ENCODE results near the gene SMIM41. TPM values are rescaled to one million over a fixed set of nuclear protein-coding genes. Genes with fewer than 3 reads are reported as not detected.

Gene SMIM41
- total and polyA plus RNA-seq, 2 experiments from 2014 or later: not detected

DNA sequence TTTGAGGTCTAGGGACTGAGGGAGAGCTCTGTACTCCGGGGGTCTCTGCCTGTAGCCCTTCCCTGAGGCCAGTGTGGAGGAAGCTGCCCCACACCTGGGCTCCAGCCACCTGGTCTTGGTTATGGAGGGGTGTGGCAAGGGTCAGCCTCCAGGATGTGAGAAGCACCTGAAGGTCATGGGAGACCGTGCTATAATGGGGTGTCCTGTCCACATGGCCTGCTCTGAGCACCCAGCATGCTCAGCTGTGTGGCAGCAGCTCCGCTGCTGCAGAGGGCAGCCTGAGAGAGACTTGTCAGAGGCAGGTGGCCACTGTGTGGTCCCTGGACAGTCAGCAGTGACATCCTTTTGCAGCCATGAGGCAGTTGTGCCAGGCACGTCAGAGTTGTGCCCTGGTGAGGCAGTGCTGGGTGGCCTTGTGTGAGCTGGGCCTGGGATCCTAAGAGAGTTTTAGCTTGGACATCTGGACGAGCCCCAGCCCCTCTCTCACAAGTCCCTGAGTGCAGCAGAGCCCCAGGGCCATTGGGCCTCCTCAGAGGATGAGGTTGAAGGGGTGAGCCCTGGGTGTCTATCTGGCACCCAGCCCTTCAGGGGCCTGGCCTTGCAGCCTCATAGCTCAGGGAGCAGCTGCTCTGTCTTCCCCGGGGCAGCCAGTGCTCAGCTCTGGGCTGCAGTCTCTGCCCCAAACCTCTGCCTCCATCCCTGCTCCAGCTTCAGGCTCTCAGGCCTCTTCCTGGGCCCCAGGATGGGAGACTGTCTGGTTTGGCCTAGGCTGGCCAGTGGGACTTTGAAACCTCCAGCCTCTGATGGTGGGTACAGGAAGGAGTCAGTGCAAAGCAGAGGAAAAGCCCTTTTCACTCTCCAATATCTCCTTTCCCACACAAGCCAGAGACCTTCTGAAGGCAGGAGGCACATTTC, 17.1 kb upstream of the SMIM41 start:
- in situ Hi-C loops (cut with MboI): no loop called here
- no peak for DNase-seq
- Histone ChIP-seq H3K36me3 (ENCODE audit: low read depth) (no peaks in the 10 kb centered on the region), H3K4me1 (ENCODE audit: insufficient read depth) (peaks cover 16% of the 10 kb centered on the region), H3K4me2 (ENCODE audit: unreplicated experiment) (no peak overlapping the region), H3F3A (ENCODE audit: insufficient read depth) (peaks cover 24% of the 10 kb centered on the region), H3K9ac (peak overlapping the region; percentile 83; the same call in 1 of the 2 replicates), H3K4me3 (no peak overlapping the region), H3K79me2 (ENCODE audit: insufficient read depth) (no peaks in the 10 kb centered on the region), H4K20me1 (ENCODE audit: insufficient read depth) (no peaks in the 10 kb centered on the region), H3K9me3 (ENCODE audit: low read depth) (no peaks in the 10 kb centered on the region), H3K9me2 (ENCODE audit: insufficient read depth) (no peaks in the 10 kb centered on the region), H2AFZ (no peak overlapping the region), H3K27me3 (replicated peaks; ENCODE audit: insufficient read depth) (no peaks in the 10 kb centered on the region), H3K27ac (no peak overlapping the region)
- WGBS, 2 experiments (ENCODE audit: low coverage in 1 of 2, low lambda C conversion rate in 2 of 2, missing lambda C conversion rate in 2 of 2): 89 to 94% methylated on average over 6 of the region's 6 CpGs
- TF ChIP-seq EZH2phosphoT487 (IDR thresholded peaks at IDR 0.05; ENCODE audit: insufficient read depth, low read depth) (no peak), EZH2 (IDR thresholded peaks at IDR 0.05; ENCODE audit: insufficient read depth, poor library complexity, severe bottlenecking) (no peak)

DNA sequence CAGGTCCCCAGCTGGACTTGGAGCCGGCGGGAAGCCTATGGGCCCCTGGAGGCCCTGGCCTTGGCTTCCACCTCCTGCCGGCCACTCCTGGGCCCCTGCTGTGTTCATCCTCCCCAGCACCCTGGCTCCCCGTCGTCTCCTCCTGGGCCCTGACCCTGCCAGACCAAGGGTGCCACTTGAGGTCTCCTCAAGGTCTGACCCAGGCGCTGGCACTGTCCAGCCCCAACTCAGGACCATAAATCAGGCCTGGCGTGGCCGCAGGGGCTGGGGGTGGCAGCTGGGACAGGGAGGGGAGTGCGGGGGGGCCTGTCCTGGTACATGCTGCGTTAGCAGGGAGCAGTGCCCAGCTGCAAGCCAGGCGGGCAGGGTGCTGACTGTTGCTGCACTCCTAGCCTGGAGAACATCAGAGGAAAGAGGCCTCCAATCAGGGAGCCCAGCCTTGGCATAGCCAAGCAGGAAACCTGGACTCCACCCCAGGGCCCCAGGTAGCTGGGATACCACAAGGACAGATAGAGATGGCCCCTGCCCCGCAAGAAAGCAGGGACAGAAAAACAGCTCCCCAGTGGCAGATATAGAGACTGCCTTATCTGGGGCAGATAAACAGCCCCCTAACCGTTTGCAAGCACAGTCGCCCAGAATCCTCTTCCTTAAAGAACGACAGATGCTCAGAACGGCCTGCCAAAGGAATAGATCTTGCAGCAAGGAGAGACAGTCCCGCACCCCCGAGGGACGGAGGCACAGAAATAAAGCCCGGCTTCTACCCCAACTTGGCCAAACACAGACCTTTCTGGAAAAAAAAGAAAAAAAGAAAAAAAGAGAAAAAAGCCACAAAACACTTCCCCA, 16.2 kb upstream of the SMIM41 start:
- Histone ChIP-seq H3K9ac (peak overlapping the region; percentile 83), H3K4me3 (no peak overlapping the region; the same call in 1 of the 2 replicates), H3K27ac (peak overlapping the region; percentile 95), H3K9me2 (ENCODE audit: insufficient read depth) (no peaks in the 10 kb centered on the region), H3K27me3 (replicated peaks; ENCODE audit: insufficient read depth) (no peaks in the 10 kb centered on the region), H3K9me3 (ENCODE audit: low read depth) (no peaks in the 10 kb centered on the region), H4K20me1 (ENCODE audit: insufficient read depth) (no peaks in the 10 kb centered on the region), H2AFZ (peak overlapping the region; percentile 63), H3K36me3 (ENCODE audit: low read depth) (no peaks in the 10 kb centered on the region), H3F3A (ENCODE audit: insufficient read depth) (peaks cover 17% of the 10 kb centered on the region; the same call in 1 of the 2 replicates), H3K4me2 (ENCODE audit: unreplicated experiment) (peak overlapping the region; percentile 18), H3K79me2 (ENCODE audit: insufficient read depth) (no peaks in the 10 kb centered on the region), H3K4me1 (ENCODE audit: insufficient read depth) (peaks cover 16% of the 10 kb centered on the region)
- whole genome bisulfite sequencing, 2 experiments (ENCODE audit: low coverage in 1 of 2, low lambda C conversion rate in 2 of 2, missing lambda C conversion rate in 2 of 2): 55 to 57% methylated on average over 17 to 20 of the region's 20 CpGs
- no peak for DNase-seq
- TF ChIP-seq EZH2phosphoT487 (IDR thresholded peaks at IDR 0.05; ENCODE audit: insufficient read depth, low read depth) (no peak), EZH2 (IDR thresholded peaks at IDR 0.05; ENCODE audit: insufficient read depth, poor library complexity, severe bottlenecking) (no peak)
- in situ Hi-C loops (cut with MboI): no loop called here

DNA sequence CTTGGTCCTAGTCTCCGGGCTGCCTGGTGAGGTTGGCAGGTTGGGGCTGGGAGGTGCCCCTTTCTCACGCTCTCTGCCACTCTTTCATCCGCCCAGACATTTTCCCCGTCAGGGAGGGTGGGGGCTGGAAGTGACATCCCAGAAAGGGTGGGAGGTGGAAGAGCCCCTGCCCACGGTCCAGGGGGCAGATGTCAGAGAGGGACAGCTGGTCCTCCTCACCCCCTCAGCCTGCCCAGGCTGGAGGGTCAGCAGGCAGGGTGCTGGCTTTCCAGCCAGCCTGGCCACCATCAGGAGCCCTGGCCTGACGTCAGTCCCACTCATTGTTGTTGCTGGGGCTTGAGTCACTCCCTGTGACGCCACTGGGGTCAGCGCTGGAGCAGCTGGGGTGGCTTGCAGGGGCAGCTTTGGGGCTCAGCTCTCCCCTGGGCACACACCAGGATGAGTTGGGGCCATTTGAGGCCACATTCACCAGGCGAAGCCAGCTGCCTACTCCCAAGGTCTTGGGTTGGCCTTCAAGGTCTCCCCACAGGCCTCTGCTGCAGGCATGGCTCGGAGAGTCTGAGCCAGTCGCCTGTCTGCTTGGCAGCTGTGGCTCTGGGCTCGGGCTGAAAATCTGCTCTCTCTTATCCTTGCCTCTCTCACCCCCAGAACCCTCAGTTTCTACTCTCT, 15.4 kb upstream of the SMIM41 start:
- Histone ChIP-seq H3F3A (ENCODE audit: insufficient read depth) (0 out of 2 replicates have a peak, but pooled peaks cover 11% of the 10 kb centered on the region), H3K36me3 (ENCODE audit: low read depth) (no peaks in the 10 kb centered on the region), H4K20me1 (ENCODE audit: insufficient read depth) (no peaks in the 10 kb centered on the region), H3K9me2 (ENCODE audit: insufficient read depth) (no peaks in the 10 kb centered on the region), H3K4me3 (no peak overlapping the region; the same call in 1 of the 2 replicates), H3K9me3 (ENCODE audit: low read depth) (no peaks in the 10 kb centered on the region), H2AFZ (peak overlapping the region; percentile 63), H3K9ac (peak overlapping the region; percentile 83), H3K4me2 (ENCODE audit: unreplicated experiment) (peak overlapping the region; percentile 18), H3K27ac (peak overlapping the region; percentile 95), H3K79me2 (ENCODE audit: insufficient read depth) (no peaks in the 10 kb centered on the region), H3K4me1 (ENCODE audit: insufficient read depth) (peaks cover 16% of the 10 kb centered on the region), H3K27me3 (replicated peaks; ENCODE audit: insufficient read depth) (no peaks in the 10 kb centered on the region)
- peak; percentile 96 for DNase-seq
- no peak for TF ChIP-seq EZH2 (IDR thresholded peaks at IDR 0.05; ENCODE audit: insufficient read depth, poor library complexity, severe bottlenecking)
- TF ChIP-seq EZH2phosphoT487 (IDR thresholded peaks at IDR 0.05; ENCODE audit: insufficient read depth, low read depth): no peak
- WGBS, 2 experiments (ENCODE audit: low coverage in 1 of 2, low lambda C conversion rate in 2 of 2, missing lambda C conversion rate in 2 of 2): 13% methylated on average over 12 of the region's 12 CpGs
- in situ Hi-C loops (cut with MboI): no loop called here
